AG08395 (cell line): Measurements from ENCODE around the gene IL7R.
"Not testable (repeated sequence)": the region's sequence is repeated elsewhere in the genome, so short reads cannot be mapped to it uniquely, and the experiment has no call there.

Source experiments
- DNase-seq: peaks from one replicate; pipeline ENCODE4 v3.0.0; 2012; ENCODE audit warnings: mixed read lengths, low spot score

IL7R gene

DNA sequence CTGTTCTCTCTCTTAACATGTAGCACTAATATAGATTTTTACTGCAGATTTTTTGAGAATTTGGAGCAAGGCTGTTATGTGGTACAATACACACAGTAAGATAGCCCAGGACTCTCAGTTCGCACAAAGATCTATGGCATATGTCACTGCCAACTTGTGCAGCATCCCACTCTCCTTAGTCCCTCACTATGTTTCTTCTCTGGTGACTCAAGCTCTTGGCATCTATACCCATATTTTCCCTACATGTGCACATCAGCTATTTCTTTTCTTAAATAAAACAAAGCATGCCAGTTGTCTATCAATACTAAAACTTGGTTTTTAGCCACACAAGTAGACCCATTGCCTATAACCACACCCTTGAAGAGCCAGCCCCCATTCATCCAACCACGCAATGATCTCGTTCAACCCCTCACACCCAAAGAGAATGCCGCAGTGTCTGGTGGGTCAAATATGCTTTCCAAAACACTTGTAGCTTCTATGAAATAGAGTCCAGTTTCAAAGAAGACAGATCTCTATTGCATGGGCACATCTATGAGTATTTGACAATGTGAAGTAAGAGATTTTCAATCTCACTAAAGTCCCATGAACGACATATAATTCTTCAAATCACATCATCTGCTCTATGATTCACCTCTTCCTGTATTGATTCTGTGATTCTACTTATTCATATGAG is 18.2 kb upstream of the IL7R start:
- no peak for DNase-seq

DNA sequence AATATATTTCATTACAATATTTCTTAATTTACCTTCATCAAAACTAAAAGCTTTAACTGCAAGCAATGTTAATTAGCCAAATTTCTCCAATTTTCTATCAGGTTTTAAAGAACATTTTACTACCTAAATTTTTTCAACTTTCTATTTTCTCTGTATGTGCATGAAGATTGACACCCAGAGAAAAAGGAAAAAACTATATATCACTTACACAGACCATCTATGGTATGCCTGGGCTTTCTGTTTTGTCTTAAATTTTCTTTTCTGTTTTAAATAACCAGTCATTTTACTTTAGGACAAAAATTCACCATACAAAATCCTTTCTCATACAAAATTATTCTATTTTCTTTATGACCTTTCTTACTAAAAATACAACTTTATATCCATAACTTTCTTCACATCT is 13.8 kb upstream of the IL7R start:
- DNase-seq: no peak

DNA sequence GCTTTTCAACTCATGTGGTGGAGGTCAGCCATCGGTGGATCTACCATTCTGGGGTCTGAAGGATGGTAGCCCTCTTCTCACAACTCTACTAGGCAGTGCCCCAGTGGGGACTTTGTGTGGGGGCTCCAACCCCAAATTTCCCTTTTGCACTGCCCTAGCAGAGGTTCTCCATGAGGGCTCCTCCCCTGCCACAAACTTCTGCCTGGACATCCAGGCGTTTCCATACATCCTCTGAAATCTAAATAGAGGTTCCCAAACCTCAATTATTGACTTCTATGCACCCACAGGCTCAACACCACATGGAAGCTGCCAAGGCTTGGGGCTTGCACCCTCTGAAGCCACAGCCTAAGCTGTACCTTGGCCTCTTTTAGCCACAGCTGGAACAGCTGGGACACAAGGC is 11.2 kb upstream of the IL7R start:
- DNase-seq: not testable (repeated sequence)

DNA sequence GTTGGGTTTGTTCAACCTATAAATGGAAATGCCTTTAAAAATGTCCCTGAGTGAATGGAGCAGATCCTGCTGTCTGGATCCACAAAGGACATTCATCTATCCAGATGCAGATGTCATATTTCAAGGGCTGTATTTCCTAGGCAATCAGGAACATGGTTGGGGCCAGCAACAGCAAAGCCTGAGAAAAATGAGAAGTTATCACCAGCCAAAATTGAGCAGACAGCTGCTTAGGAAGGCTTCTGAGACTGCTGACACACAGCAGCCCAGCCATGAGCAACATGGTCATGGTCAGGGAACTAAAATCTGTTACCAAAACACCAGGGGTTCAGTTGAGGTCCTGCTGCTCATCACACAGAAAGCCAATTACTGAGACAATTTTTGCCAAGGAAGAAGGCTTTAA is 9.2 kb upstream of the IL7R start:
- no peak for DNase-seq

DNA sequence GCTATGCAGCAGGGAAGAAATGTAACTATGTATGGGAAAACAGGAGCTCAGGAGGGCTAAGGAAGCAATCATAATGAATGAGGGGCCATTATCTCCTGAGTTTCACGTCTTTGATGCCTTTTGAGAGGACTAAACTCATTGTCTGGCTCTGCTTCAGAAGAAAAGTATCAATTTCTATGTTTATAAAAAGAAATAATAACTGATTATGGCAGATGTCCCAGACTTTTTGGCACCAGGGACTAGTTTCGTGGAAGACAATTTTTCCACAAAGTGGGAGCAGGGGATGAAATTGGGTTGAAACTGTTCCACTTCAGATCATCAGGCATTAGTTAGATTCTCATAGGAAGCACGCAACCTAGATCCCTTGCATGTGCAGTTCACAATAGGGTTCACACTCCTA is 8.7 kb upstream of the IL7R start:
- DNase-seq: no peak

DNA sequence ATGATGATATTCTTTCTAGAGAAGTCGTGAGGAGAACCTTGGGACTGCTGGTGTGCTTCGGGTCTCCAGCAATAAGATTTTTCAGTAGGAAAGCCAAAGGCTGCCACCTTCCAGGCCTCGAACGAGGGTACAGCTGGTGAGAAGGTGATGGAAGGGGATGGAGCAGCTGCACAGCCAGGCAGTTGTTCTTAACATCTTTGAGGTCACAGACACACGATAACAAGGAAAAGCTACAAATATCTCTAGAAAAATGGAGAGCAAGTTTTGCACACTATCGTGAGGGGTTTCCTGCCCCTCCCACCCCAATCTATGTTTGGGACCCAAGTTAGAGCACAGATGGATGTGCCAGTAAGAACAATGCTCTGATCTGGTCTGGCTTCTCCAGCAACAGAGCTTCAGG is 6.8 kb upstream of the IL7R start:
- DNase-seq: no peak

DNA sequence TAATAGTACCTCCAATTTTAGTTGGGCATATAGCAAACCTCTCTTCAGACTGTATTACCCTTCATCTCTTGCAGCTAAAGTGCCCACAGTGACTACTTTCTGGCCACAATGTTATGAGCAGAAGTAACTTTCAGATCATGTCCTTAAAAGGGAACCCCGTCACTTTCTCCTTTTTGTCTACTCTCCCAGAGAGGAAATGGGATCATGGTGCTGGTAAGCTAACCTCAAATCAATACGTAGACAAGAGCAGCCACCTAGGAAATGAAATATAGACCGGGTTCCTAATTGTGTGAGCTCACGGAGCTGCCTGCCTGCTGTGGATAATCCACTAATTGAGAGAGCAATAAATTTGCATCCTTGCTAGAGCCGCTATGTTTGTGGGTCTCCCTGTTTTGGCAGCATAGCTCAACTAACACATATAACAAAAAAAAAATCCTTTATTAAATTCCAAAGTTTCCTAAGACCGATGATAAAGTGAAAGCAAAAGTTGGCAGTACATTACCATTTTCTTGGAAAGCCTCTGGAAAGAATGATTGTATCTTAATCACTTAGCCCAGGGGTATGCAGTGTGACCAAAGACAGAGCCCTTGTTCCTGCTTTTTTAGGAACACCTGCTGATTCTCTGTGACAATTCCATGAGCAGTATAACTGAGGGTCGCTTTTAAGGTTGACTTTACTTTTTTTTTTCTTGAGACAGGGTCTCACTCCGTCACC is 5.6 kb upstream of the IL7R start:
- DNase-seq: peak; percentile 38

DNA sequence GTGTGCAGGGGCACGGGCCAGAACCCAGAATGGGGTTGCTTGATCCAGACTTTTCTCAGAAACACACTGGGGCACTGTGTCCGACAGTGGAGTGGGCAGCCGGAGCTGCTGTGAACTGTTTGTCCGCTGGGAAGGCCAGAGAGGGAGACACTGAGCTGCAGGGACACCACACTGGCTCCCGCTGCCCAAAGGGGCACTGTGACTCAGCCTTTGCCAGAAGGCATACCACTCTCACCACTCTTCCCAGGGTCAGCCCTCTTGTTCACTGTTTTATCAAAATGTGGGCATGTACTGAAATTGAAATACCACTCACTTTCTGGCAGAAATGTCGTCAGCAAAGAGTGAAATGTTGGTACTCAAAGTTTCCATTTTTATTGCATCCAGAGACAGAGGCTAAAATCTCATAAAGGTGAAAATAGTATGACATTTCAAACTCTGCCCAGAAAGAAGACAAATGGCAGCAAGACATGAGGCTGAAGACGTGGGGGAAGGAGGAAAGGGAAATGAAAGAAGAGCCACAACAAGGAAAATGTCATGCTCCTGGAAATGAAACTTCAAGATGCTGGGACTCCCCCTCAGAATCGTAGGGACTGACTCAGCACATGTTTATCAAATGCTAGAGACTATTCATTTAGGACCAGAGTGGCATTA is 4.5 kb upstream of the IL7R start:
- DNase-seq: no peak

DNA sequence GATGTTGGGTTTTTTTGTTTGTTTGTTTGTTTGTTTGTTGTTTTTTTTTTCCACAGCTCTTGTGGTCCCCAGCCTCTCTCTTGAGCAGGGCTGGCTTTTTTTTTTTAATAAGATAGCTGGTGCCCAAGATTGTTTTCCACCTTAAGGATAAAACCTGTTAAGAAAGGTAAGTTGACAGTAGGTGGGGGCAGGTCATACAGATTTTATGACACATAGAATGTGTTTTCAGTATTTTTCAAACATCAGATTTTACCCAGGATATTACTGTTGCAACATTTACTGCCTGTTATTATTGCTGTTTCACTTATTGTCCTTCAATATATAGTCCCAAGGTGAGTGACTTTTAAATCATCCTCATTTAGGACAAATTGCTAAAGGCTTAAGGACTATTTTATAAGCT is 3.9 kb upstream of the IL7R start:
- no peak for DNase-seq

DNA sequence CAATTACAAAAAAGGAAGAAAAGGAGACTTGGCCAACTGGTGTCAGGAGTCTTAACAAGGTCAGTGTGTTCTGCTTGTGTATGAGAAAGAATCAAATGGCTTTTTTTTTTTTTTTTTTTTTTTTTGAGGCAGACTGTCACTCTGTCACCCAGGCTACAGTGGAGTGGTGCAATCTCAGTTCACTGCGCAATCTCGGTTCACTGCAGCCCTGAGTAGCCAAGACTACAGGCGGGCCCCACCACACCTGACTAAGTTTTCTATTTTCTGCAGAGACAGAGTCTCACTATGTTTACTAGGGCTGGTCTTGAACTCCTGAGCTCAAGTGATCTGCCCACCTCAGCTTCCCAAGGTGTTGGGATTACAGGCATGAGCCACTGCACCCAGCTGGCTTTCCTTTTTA is 3.1 kb upstream of the IL7R start:
- DNase-seq: no peak

DNA sequence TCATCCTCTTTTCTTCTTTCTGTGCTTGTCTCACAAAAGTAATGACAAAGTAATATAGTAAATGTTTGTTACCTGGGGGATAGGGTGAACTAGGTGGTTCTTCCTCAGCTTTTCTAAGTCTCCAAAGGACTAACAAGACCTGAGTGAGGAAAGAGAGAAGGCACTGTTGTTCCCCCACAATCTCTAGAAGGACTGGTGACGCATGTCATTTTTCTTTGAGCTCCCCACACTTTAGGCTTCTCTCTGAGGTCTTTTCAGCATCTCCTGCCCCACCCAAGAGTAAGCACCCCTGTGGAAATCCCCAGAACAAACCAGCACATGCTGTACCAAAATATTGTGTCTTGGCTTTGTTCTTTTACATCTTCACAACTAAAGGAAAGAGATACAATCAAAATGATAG is 2.4 kb upstream of the IL7R start:
- no peak for DNase-seq

DNA sequence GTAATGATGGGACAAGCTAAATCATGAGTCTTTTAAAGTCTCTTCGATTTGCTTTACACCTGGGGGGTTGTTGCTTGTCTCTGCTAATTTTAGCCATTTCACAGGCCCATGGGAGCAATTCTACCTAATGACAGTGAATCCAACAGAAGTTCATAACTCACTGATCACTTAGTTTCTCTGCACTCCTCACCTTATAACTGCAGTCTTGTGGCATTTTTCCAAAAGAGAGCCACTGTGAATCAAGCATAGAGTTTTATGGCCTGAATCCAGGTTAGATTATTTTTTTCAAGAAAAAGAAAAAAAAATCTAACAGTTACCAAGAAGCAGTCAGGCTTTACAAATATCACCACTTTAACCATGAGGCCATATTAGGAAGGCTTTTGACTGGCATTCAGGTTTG is 1.5 kb upstream of the IL7R start:
- no peak for DNase-seq

DNA sequence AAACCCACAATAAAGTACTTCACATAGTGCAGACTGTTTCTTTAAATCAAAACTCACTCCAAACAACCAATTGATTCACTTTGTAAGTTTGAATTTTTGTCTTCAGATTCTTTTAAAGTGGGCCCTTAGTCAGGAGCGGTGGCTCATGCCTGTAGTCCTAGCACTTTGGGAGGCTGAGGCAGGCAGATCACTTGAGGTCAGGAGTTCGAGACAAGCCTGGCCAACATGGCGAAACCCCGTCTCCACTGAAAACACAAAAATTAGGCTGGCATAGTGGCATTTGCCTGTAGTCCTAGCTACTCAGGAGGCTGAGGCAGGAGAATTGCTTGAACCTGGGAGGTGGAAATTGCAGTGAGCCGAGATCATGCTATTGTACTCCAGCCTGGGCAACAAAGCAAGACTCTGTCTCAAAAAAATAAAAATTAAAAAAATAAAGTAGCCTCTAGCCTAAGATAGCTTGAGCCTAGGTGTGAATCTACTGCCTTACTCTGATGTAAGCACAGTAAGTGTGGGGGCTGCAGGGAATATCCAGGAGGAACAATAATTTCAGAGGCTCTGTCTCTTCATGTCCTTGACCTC is 416 bp upstream of the IL7R start:
- DNase-seq: not testable (repeated sequence)

DNA sequence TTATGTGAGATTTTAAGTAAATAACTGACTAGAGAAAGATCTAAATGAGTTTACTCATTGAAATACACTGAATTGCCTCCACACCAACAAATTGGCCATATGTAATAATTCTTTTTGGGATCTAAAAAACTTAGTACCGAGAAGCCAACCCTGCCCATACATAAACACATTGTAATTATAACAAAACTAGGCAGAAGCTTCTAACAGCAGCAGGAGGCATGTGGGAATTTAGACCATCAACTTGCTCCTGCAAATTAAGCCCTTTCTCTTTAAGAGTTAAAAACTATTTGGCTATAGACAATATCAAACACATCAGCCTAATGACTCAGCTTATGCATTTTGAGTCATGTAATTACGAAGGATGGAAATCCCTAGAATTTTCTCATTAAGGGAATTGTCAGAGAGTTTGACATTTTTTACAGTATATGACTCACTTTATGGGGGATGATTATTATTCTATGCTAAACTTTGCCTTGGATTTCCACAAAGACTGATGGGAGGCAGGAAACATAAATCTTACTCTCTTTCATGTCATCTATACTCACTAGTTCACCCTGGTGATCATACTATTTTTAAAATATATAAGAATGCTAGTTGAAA is 1.0 kb downstream of the IL7R start:
- DNase-seq: peak; percentile 74

DNA sequence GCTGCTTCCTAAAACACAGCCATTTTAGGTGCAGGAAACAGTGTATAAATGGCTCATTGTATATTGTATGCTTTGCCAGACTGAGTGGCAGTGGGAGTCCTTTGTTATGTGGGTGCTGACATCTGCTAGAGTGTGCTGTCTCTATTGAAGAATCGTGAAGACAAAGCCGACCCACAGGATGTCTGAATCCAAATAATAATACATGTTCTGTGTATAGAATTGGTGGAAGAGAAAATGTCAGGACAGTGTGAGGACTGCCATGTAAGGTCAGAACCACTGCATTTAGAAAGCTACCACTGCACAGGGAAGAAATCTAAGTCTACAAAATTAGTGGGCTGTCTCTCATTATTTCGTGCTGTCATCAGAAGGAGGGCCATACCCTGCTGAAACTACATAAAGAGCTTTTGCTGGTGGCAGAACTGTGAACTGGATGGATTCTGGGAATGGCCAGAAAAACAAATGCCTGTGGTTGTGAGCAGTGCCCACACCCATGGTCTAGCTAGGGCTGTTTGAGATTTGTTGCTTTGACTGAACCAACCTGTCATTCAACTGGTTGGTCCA is 2.5 kb downstream of the IL7R start:
- DNase-seq: peak; percentile 33

DNA sequence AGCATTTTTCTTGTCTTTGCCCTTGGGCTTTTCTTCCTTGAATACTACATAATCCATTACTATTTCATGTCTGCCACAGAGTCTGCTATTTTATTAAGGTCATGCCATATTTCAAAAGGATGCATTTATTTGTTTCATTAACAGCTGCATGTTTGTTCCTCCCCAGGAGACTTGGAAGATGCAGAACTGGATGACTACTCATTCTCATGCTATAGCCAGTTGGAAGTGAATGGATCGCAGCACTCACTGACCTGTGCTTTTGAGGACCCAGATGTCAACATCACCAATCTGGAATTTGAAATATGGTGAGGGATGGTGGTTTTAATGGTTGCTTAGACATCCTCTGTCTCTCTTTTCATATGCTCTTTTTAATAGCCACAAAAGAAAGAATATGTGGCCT is 4.0 kb downstream of the IL7R start:
- peak; percentile 13 for DNase-seq

DNA sequence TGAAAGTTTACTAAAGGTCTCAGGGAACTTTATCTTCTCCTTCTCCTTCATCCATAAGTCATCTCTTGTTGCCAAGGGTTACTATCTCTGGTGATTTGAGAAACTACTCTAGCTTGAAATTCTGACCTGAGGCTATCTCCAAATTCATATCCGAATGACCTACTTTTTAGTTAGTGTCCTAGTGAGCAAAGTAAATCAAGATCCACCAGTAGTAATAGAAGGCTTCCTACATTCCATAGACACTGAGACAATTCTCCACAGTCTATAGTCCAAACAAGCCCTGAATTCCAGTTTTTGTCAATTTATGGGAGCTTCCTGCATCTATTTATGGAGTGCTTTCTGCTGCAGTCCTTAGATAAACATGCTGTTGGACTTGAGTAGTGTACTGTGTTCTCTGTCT is 5.0 kb downstream of the IL7R start:
- peak; percentile 14 for DNase-seq

DNA sequence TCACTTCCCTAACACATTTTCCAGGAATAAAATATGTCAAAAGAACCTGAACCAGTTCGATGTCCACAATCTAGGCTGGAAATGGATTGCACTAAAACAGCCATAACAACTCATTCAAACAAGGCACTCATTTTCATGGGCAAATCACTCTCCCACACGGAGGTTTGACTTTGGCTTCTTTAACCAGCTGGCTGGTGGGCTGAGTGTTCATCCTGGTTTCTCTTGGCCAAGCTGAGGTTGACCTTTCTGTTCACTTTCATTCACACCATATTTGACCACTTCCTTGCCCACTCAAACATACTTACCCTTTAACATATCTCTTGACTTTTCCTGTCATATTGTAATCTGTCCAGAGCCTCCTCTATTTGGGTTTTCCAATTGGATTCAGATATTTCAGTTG is 5.4 kb downstream of the IL7R start:
- no peak for DNase-seq

DNA sequence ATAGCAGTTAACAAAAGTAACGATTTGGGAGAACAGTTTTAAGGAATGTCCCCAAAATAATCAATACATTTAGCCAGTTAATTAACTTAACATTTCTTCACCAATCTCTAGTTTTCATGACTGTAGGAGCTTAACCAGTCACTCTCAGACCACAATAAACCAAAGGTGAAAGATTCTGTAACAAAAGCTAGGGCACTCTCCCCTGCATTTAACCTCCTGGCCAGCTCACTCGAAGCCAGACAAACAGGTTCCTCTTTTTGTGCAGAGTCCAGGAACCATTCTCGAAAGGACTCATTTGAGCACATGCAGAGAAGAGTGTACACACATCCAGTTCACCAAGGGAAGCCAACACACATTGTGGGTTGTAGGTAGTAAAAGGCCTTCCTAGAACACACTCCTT is 6.5 kb downstream of the IL7R start:
- DNase-seq: no peak

DNA sequence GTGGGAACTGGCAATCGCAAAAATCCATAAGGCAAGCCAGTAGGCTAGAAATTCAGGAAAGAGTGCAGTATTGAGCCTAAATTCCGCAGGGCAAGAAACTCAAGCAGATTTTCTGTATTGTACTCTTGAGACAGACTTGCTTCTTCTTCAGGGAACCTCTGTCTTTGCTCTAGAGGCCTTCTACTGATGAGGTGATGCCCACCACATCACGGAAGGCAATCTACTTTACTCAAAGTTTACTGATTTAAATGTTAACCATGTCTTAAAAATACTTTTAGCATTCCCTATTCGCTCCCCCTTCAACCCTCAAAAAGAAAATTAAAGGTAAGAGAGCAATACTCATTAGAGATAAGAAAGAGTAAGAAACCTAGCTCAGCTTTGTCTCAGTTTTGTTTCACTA is 11.3 kb downstream of the IL7R start:
- DNase-seq: no peak

DNA sequence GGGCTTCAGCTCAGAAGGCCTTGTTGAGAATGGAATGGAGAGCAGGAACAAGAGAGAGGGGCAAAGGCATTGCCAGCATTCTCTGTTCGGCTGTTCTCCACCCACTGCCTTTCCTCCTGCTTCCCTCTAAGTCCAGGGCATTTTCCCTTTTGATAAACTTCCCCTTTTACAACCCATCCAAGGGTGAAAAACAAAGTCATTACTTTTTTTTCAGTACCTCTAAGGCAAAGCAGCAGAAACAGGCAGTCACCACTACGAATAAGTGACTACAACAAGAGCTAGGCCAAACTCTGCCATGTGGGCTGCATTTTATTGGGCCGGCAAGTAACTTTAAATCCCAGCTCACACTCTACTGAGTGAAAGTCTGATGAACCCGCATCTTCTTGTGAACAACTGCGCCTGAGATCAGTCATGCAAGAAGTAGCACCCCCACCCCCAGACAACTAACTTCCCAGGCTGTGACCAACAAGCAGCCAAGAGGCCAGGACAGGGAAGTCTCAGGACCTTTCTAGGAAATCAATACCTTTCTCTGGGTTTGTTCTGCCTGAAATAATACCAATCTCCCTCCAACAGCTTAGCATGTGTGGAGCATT is 13.1 kb downstream of the IL7R start:
- DNase-seq: no peak

DNA sequence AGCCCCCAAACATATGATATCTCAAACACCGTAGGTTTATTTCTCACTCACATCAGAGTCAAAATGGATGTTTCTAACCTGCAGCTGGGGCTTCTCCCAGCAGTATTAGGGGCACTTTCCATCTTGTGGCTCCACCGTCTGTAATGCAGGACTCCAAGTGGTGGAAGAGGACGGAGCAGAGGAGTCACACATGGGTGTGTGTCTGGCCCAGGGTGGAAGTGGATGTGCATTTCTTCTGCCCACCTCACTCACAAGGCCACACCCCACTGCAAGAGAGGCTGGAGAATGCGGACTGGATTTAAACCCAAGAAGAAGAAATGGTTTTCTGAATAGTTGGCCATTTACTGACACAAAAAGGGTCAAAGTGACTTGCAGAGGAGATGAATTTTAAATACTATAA is 13.9 kb downstream of the IL7R start:
- no peak for DNase-seq
